ENCODE results near the gene APEH.

APEH gene

GRCh38 chr3:49636883-49637609 is 37.1 kb upstream of the APEH start:
- Histone ChIP-seq H3K27me3 (ENCODE audit: control insufficient read depth in 2 of 2, insufficient read depth in 2 of 2, low read length in 2 of 2) (no peaks in the 10 kb centered on the region), H3K9me3 (ENCODE audit: control insufficient read depth in 2 of 2, low read length in 2 of 2) (no peaks in the 10 kb centered on the region), H3K27ac (ENCODE audit: low read depth in 2 of 2, low read length in 2 of 2) (no peak overlapping the region), H3K4me1 (ENCODE audit: control insufficient read depth in 2 of 2, insufficient read depth in 2 of 2, low read length in 2 of 2) (no peaks in the 10 kb centered on the region), H3K4me3 (ENCODE audit: low read length in 2 of 2) (no peak overlapping the region), H3K36me3 (ENCODE audit: control insufficient read depth in 2 of 2, insufficient read depth in 2 of 2, low read length in 2 of 2) (no peaks in the 10 kb centered on the region), H3K9ac (ENCODE audit: low read depth in 1 of 2, low read length in 2 of 2) (no peak overlapping the region)

GRCh38 chr3:49638445-49638844 is 35.7 kb upstream of the APEH start:
- no peaks in the 10 kb centered on the region for H3K9me3 ChIP-seq (ENCODE audit: control insufficient read depth in 2 of 2, low read length in 2 of 2)
- H3K9ac ChIP-seq (ENCODE audit: low read depth in 1 of 2, low read length in 2 of 2) = no peak overlapping the region

GRCh38 chr3:49639551-49639950 is 34.6 kb upstream of the APEH start:
- no peaks in the 10 kb centered on the region for H3K4me1 ChIP-seq (ENCODE audit: control insufficient read depth in 2 of 2, insufficient read depth in 2 of 2, low read length in 2 of 2)

More at GRCh38 chr3:49638445-49638844, 35.7 kb upstream of the APEH start:
- Histone ChIP-seq H3K4me3 (ENCODE audit: low read length in 2 of 2) (no peak overlapping the region), H3K27me3 (ENCODE audit: control insufficient read depth in 2 of 2, insufficient read depth in 2 of 2, low read length in 2 of 2) (no peaks in the 10 kb centered on the region), H3K4me1 (ENCODE audit: control insufficient read depth in 2 of 2, insufficient read depth in 2 of 2, low read length in 2 of 2) (no peaks in the 10 kb centered on the region), H3K27ac (ENCODE audit: low read depth in 2 of 2, low read length in 2 of 2) (no peak overlapping the region), H3K36me3 (ENCODE audit: control insufficient read depth in 2 of 2, insufficient read depth in 2 of 2, low read length in 2 of 2) (no peaks in the 10 kb centered on the region)

DNA sequence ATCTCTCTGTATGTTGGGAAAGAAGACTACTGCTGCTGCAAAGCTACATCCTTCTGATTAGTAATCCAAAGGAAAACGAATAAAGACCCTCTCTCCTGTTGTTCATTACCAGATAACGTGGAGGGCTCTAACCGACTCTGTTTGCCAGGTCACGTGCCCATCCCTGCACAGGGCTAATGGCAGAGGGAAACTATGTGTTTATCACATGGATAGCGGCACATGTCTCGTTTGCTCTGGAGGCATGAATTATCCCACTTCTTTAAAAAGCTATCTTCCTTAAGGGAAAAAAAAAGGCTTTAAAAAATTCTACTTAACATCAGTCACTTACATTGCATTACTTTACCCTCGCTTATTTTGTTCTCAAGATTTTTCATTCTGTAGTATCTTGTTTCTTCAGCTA is 32.9 kb upstream of the APEH start:
- H3K4me1 ChIP-seq (ENCODE audit: control insufficient read depth in 2 of 2, insufficient read depth in 2 of 2, low read length in 2 of 2) = no peaks in the 10 kb centered on the region
- no peak overlapping the region for H3K4me3 ChIP-seq (ENCODE audit: low read length in 2 of 2)
- no peaks in the 10 kb centered on the region for H3K27me3 ChIP-seq (ENCODE audit: control insufficient read depth in 2 of 2, insufficient read depth in 2 of 2, low read length in 2 of 2)
- no peak overlapping the region for H3K27ac ChIP-seq (ENCODE audit: low read depth in 2 of 2, low read length in 2 of 2)
- H3K36me3 ChIP-seq (ENCODE audit: control insufficient read depth in 2 of 2, insufficient read depth in 2 of 2, low read length in 2 of 2) = no peaks in the 10 kb centered on the region
- no peak overlapping the region for H3K9ac ChIP-seq (ENCODE audit: low read depth in 1 of 2, low read length in 2 of 2)
- H3K9me3 ChIP-seq (ENCODE audit: control insufficient read depth in 2 of 2, low read length in 2 of 2) = no peaks in the 10 kb centered on the region

More at GRCh38 chr3:49639551-49639950, 34.6 kb upstream of the APEH start:
- Histone ChIP-seq H3K4me3 (ENCODE audit: low read length in 2 of 2) (no peak overlapping the region), H3K27ac (ENCODE audit: low read depth in 2 of 2, low read length in 2 of 2) (no peak overlapping the region), H3K27me3 (ENCODE audit: control insufficient read depth in 2 of 2, insufficient read depth in 2 of 2, low read length in 2 of 2) (no peaks in the 10 kb centered on the region), H3K9me3 (ENCODE audit: control insufficient read depth in 2 of 2, low read length in 2 of 2) (no peaks in the 10 kb centered on the region), H3K36me3 (ENCODE audit: control insufficient read depth in 2 of 2, insufficient read depth in 2 of 2, low read length in 2 of 2) (no peaks in the 10 kb centered on the region), H3K9ac (ENCODE audit: low read depth in 1 of 2, low read length in 2 of 2) (no peak overlapping the region)

- Histone ChIP-seq H3K9ac (ENCODE audit: low read depth in 1 of 2, low read length in 2 of 2) (no peak overlapping the region), H3K27me3 (ENCODE audit: control insufficient read depth in 2 of 2, insufficient read depth in 2 of 2, low read length in 2 of 2) (no peaks in the 10 kb centered on the region), H3K36me3 (ENCODE audit: control insufficient read depth in 2 of 2, insufficient read depth in 2 of 2, low read length in 2 of 2) (no peaks in the 10 kb centered on the region), H3K9me3 (ENCODE audit: control insufficient read depth in 2 of 2, low read length in 2 of 2) (no peaks in the 10 kb centered on the region), H3K4me3 (ENCODE audit: low read length in 2 of 2) (no peak overlapping the region), H3K27ac (ENCODE audit: low read depth in 2 of 2, low read length in 2 of 2) (no peak overlapping the region), H3K4me1 (ENCODE audit: control insufficient read depth in 2 of 2, insufficient read depth in 2 of 2, low read length in 2 of 2) (no peaks in the 10 kb centered on the region)
These were observed 32.0 kb upstream of the APEH start for GRCh38 chr3:49641921-49642707.

- Histone ChIP-seq H3K27me3 (ENCODE audit: control insufficient read depth in 2 of 2, insufficient read depth in 2 of 2, low read length in 2 of 2) (no peaks in the 10 kb centered on the region), H3K9me3 (ENCODE audit: control insufficient read depth in 2 of 2, low read length in 2 of 2) (no peaks in the 10 kb centered on the region), H3K36me3 (ENCODE audit: control insufficient read depth in 2 of 2, insufficient read depth in 2 of 2, low read length in 2 of 2) (no peaks in the 10 kb centered on the region), H3K9ac (ENCODE audit: low read depth in 1 of 2, low read length in 2 of 2) (no peak overlapping the region), H3K4me3 (ENCODE audit: low read length in 2 of 2) (no peak overlapping the region), H3K27ac (ENCODE audit: low read depth in 2 of 2, low read length in 2 of 2) (no peak overlapping the region), H3K4me1 (ENCODE audit: control insufficient read depth in 2 of 2, insufficient read depth in 2 of 2, low read length in 2 of 2) (no peaks in the 10 kb centered on the region)
These were observed 31.4 kb upstream of the APEH start for GRCh38 chr3:49642708-49643145.

DNA sequence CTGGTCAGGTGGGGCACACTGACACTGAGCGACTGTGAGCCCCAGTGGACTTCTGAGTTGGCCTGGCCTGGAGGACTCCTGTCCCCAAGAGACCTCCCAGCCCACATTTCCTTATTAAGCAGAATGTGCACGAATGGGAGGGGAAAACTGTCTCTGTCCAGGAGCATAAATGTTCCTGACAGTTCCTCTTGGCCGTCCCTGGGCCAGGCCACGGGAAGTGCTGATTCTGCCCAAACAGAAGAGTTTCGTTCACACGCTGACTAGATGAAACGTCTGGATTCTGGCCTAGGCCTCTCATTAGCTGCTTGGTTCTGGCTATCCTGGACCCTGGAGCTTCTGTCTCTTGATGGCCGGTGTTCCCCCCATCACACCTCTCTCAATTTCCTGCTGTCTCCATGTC is 29.5 kb upstream of the APEH start:
- H3K27me3 ChIP-seq (ENCODE audit: control insufficient read depth in 2 of 2, insufficient read depth in 2 of 2, low read length in 2 of 2) = no peaks in the 10 kb centered on the region
- no peak overlapping the region for H3K9ac ChIP-seq (ENCODE audit: low read depth in 1 of 2, low read length in 2 of 2)
- no peaks in the 10 kb centered on the region for H3K36me3 ChIP-seq (ENCODE audit: control insufficient read depth in 2 of 2, insufficient read depth in 2 of 2, low read length in 2 of 2)
- H3K4me1 ChIP-seq (ENCODE audit: control insufficient read depth in 2 of 2, insufficient read depth in 2 of 2, low read length in 2 of 2) = no peaks in the 10 kb centered on the region
- no peak overlapping the region for H3K27ac ChIP-seq (ENCODE audit: low read depth in 2 of 2, low read length in 2 of 2)
- H3K4me3 ChIP-seq (ENCODE audit: low read length in 2 of 2) = no peak overlapping the region
- H3K9me3 ChIP-seq (ENCODE audit: control insufficient read depth in 2 of 2, low read length in 2 of 2) = no peaks in the 10 kb centered on the region

GRCh38 chr3:49646236-49646635 is 27.9 kb upstream of the APEH start:
- no peaks in the 10 kb centered on the region for H3K9me3 ChIP-seq (ENCODE audit: control insufficient read depth in 2 of 2, low read length in 2 of 2)
- no peak overlapping the region for H3K9ac ChIP-seq (ENCODE audit: low read depth in 1 of 2, low read length in 2 of 2)
- no peak overlapping the region for H3K4me3 ChIP-seq (ENCODE audit: low read length in 2 of 2)
- no peaks in the 10 kb centered on the region for H3K4me1 ChIP-seq (ENCODE audit: control insufficient read depth in 2 of 2, insufficient read depth in 2 of 2, low read length in 2 of 2)
- H3K36me3 ChIP-seq (ENCODE audit: control insufficient read depth in 2 of 2, insufficient read depth in 2 of 2, low read length in 2 of 2) = no peaks in the 10 kb centered on the region
- no peaks in the 10 kb centered on the region for H3K27me3 ChIP-seq (ENCODE audit: control insufficient read depth in 2 of 2, insufficient read depth in 2 of 2, low read length in 2 of 2)
- H3K27ac ChIP-seq (ENCODE audit: low read depth in 2 of 2, low read length in 2 of 2) = no peak overlapping the region

DNA sequence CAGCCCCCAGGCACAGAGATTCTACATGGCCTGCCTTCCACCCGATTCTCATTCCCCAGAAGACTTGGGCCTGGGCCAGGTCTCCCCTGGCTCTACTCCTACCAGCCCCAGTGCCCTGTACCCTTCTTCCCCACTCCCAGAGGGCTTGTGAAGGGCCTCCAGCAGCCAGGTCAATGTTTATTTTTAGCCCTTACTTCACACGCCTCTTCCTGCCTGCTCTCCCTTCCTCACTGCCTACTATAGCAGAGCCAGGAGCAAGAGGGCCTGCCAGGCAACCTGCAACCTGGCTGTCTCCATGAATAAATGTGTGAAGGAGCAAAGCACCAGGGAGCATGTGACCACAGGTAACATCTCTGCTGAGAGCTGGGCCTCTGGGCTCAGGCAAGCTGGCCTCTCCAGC is 26.4 kb upstream of the APEH start:
- no peaks in the 10 kb centered on the region for H3K4me1 ChIP-seq (ENCODE audit: control insufficient read depth in 2 of 2, insufficient read depth in 2 of 2, low read length in 2 of 2)
- no peak overlapping the region for H3K4me3 ChIP-seq (ENCODE audit: low read length in 2 of 2)
- no peaks in the 10 kb centered on the region for H3K9me3 ChIP-seq (ENCODE audit: control insufficient read depth in 2 of 2, low read length in 2 of 2)
- H3K27ac ChIP-seq (ENCODE audit: low read depth in 2 of 2, low read length in 2 of 2) = no peak overlapping the region
- no peak overlapping the region for H3K9ac ChIP-seq (ENCODE audit: low read depth in 1 of 2, low read length in 2 of 2)
- H3K27me3 ChIP-seq (ENCODE audit: control insufficient read depth in 2 of 2, insufficient read depth in 2 of 2, low read length in 2 of 2) = no peaks in the 10 kb centered on the region
- no peaks in the 10 kb centered on the region for H3K36me3 ChIP-seq (ENCODE audit: control insufficient read depth in 2 of 2, insufficient read depth in 2 of 2, low read length in 2 of 2)

DNA sequence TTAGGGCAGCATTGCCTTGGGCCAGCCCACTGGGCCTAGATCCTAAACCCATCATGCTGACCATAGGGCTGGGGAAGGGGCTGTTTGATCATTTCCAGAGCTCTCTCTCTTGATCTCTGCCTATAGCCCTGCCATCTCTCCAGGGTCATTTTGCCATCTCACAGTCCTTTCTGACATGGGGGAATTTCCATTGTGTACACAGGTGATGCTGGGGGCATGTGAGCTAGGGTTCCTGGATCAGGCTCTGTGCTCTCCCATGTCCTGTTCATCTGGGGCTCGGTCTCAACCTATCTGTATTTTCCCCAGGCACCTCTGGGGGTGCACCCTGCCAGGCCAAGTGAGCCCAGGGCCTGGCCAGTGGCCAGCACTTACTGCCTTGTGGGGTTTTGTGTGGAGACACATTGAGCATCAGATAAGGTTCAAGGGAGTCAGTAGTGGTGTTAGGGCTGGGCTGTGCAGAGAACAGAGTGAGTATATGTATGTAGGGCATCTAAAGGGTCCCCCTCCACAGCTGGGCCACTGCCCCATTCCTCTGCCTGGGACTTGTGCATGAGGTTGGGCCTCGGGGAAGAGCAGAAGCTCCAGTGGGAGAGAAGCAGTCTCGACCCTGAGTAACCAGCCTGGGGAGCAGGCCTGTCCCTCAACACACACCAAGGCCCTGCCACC is 25.7 kb upstream of the APEH start:
- Histone ChIP-seq H3K9ac (ENCODE audit: low read depth in 1 of 2, low read length in 2 of 2) (no peak overlapping the region), H3K4me1 (ENCODE audit: control insufficient read depth in 2 of 2, insufficient read depth in 2 of 2, low read length in 2 of 2) (no peaks in the 10 kb centered on the region), H3K27ac (ENCODE audit: low read depth in 2 of 2, low read length in 2 of 2) (no peak overlapping the region), H3K27me3 (ENCODE audit: control insufficient read depth in 2 of 2, insufficient read depth in 2 of 2, low read length in 2 of 2) (no peaks in the 10 kb centered on the region), H3K4me3 (ENCODE audit: low read length in 2 of 2) (no peak overlapping the region), H3K9me3 (ENCODE audit: control insufficient read depth in 2 of 2, low read length in 2 of 2) (no peaks in the 10 kb centered on the region), H3K36me3 (ENCODE audit: control insufficient read depth in 2 of 2, insufficient read depth in 2 of 2, low read length in 2 of 2) (no peaks in the 10 kb centered on the region)
